LNCAP (cell line): ENCODE measurements around the gene PSMD8.

ENCODE experiments used
- TF ChIP-seq, protein P1 (sequence below): fragments of 450-650 bp; IDR thresholded peaks from 2 replicates; pipeline ENCODE4 v1.5.1; 2017; ENCODE audit warnings: mild to moderate bottlenecking

Gene PSMD8

DNA sequence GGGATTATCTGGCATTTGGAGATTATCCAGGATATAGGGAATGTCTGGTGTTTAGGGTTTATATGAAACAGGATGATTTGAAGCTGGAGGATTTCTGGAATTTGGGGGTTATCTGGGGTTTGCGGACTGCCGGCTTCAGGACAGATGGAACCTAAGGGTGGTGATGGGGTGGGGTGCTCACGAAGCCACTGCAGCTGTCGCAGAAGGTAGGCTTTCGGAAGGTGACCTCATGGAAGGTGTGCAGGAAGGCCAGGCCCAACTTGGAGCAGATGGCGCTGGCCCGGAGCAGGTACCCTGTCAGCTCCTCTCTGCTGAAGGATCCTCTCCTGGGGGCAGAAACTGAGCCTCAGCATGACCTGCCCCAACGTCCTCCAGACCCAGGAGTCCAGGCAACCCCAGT is 38.1 kb downstream of the PSMD8 start:
- TF ChIP-seq, protein P1, sequence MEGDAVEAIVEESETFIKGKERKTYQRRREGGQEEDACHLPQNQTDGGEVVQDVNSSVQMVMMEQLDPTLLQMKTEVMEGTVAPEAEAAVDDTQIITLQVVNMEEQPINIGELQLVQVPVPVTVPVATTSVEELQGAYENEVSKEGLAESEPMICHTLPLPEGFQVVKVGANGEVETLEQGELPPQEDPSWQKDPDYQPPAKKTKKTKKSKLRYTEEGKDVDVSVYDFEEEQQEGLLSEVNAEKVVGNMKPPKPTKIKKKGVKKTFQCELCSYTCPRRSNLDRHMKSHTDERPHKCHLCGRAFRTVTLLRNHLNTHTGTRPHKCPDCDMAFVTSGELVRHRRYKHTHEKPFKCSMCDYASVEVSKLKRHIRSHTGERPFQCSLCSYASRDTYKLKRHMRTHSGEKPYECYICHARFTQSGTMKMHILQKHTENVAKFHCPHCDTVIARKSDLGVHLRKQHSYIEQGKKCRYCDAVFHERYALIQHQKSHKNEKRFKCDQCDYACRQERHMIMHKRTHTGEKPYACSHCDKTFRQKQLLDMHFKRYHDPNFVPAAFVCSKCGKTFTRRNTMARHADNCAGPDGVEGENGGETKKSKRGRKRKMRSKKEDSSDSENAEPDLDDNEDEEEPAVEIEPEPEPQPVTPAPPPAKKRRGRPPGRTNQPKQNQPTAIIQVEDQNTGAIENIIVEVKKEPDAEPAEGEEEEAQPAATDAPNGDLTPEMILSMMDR = no peak

DNA sequence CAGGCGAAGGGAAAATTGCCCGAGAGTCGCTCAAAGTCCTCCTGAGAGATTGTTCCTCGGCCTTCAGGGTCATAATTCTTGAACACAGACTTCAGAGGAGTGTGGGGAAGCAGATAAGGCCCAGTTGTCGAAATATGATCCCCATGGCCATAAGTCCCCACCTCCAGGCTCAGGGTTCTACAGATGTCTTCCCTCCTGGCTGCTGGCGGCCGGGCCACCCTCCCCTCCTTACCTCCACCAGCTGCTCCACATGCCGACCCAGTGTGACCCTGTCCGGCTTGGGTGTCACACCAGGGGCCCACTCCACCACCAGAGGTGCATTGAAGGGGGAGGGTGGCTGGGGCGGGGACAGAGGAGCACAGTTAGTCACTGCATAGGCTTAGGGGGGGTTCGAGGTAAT is 38.6 kb downstream of the PSMD8 start:
- TF ChIP-seq, protein P1 = no peak

DNA sequence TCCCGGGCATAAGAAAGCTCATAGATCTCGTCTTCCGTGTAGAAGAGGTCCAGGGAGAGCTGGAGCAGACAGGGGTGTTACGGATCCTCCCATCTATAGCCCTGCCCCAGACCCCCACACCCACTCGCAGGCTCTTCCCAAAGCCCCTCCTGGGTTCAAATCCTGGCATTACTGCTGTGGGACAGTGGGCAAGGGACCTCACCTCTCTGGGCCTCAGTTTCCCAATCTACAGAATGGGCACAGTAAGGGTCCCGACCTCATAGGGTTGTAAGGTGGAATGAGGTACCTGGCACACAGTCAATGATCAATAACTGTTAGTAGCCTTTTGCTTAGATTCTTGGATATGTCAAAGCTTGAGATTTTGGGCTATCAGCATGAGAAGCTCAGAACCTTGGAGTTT is 39.0 kb downstream of the PSMD8 start:
- TF ChIP-seq, protein P1 = no peak

DNA sequence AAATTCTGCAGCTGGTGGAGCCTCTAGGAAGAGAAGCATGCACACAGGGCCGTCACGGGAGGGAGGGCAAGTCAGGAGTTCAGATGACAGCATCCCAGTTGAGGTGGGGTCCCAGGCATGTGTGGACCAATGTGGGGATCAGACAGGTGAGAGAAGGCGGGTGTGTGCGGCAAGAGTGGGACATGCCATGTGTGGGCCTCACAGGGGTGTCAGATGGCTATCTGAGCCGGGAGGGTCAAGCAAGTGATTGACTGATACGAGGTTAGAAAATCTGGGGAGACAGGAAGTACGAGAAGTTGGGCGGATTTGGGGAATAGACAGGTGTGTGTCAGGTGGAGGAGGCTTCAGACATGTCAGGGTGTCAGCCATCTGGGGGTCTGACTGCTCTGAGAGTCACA is 42.8 kb downstream of the PSMD8 start:
- TF ChIP-seq, protein P1 = no peak

DNA sequence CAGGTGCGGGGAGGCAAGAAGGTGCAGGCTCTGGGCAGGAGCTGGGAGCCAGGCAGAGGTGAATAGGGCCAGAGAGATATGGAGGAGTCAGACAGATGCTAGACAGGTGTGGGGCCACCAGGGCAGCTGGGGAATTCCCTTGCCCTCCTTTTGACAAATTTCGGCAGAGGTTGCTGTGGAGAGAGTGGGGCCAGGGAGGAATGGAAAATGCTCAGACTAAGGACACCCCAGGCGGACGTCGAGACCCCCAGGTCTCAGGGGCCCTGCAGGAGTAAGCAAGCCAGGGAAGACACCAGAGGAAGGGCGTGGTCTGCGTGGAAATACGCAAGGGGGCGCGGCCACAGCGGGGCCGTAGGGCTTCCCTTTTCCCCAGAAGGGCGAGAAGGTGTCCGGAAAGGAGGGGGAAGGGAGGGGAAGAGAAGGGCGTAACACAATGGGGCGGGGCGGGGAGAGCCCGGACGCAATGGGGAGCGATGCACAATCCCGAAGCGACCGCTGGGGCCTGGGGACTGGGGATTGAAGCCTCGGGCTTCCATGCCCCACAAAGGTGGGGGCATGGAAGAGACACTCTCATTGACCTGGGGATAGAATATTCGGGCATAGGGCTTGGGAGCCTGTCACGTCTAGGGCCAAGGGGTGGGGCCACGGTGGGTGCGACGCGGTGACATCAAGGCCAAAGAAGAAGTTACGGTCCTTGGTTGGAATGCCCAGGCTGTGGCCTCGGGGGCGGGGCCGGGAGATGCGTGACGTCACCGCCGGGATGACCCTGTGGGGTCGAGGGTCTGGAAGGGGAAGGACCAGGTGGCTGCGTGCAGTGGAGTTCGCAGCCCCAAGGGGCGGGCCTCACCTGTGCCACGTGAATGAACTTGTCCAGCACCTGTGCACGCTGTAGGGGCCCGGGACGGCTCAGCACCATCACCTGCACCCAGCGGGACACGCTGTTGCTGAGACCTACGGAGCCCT is 43.5 kb downstream of the PSMD8 start:
- TF ChIP-seq, protein P1 = no peak

DNA sequence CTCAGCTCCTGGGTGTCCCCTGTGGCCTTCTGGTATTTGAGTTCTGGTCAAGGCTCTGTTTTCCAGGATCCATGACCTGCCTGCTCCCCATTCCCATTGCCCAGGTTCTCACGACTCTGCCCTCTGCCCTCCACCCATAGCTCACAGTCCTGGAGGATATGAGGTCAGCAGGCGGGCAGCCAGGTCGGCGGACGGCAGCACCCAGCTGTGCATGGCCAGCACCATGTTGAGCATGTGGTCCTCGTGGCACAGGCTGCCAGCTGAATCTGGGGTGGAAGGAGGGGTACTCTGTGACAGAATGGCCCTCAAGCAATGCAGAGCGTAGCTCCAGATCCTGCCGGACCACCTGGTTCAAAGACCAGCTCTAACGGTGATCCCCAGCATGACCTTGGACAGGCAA is 46.6 kb downstream of the PSMD8 start:
- TF ChIP-seq, protein P1 = no peak

DNA sequence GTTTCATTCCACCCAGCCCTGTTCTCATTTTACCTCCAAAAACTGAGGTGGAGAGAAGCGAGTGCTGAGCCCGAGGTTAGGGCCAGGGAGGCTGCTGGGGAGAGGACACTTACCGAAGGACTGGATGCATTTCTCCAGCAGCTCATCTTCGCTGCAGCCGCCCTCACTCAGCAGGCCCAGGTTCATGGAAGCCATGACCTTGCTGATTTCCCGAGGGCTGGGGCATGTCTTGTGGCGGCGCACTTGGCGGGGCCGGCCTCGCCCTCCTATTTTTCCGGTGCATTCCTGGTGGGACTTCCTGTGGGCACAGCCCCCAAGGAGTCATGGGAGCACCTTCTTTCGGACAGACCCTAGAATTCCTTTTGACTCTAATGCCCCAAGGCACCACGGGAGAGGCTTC is 47.5 kb downstream of the PSMD8 start:
- TF ChIP-seq, protein P1 = no peak
